Dermis blood vessel endothelial cell (primary cell): ENCODE results near the gene SLC8A1. TPM values are rescaled to one million over a fixed set of nuclear protein-coding genes. Genes with fewer than 3 reads are reported as not detected.

Experiments used
- DNase-seq: peaks from one replicate; pipeline ENCODE4 v3.0.0; 2010
- total RNA-seq: library from RNA; depleted of rRNA; stranded (reverse); fragments of >200 nt; gene quantifications from 2 replicates; pipeline ENCODE4 v1.2.3, GENCODE V29; 2014

Gene SLC8A1
- total RNA-seq, 1 donor from 2014 or later, result 1.5 TPM

- no peak for DNase-seq
These were observed 5.9 kb upstream of the SLC8A1 start for GRCh38 chr2:40457837-40458236.

DNA sequence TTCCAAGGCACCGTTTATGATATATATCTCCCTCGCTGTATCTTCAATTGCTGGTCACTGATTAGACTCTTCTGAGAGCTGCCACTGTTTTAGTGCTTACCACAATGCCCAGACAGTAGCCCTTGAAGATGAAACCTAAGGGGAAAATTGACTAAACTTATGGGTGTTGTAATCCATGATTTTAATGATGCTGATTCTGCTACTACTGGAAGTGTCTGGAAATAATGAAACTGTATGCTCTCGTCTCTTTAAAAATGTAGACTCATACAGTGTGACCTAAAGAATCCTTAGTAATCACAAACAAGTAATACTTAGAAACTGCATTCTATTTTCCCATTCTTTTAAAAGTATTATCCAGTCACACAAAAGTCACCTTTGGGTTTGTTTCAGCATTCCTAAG, 5.5 kb upstream of the SLC8A1 start:
- DNase-seq, result no peak

DNA sequence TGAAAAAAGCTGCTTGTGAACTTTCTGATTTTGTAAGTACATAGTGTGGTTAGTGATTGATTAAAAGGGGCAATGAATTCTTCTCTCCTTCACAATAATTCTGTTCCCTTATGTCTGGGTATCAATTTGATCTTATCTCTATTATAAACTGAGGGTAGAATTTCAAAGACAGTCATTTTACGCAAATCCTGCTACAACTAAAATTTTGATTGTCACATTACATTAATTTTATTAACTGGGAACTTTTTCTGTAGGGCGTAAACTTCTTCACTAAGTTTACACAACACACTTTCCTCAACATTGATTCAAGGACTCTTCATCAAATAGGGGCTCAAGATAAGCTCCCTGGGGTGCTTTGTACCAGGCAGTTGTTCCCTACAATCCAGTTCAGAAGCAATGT, 5.0 kb upstream of the SLC8A1 start:
- no peak for DNase-seq

- DNase-seq, result no peak
These were observed 3.8 kb upstream of the SLC8A1 start for GRCh38 chr2:40455661-40456060.

DNA sequence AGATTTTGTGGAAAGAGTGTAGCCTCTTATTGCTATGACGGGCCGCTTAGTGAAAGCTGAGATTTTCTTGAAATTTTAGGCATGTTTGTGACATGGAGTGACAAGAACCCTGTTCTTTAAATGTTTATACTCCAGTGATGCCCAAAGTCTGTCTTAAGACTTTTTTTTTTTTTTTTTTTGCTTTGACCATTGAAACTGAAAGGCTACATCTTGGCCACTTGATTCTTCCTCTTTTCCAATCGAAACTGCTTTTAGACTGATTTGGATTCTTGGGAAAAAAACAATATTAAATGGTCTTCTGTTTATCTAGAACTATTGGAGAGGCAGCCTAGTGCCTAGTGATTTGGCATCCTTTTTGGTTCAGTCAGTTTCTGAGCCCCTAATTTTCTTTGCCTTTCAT, 2.4 kb upstream of the SLC8A1 start:
- no peak for DNase-seq

- no peak for DNase-seq
These were observed 896 bp upstream of the SLC8A1 start for GRCh38 chr2:40452786-40453185.

DNA sequence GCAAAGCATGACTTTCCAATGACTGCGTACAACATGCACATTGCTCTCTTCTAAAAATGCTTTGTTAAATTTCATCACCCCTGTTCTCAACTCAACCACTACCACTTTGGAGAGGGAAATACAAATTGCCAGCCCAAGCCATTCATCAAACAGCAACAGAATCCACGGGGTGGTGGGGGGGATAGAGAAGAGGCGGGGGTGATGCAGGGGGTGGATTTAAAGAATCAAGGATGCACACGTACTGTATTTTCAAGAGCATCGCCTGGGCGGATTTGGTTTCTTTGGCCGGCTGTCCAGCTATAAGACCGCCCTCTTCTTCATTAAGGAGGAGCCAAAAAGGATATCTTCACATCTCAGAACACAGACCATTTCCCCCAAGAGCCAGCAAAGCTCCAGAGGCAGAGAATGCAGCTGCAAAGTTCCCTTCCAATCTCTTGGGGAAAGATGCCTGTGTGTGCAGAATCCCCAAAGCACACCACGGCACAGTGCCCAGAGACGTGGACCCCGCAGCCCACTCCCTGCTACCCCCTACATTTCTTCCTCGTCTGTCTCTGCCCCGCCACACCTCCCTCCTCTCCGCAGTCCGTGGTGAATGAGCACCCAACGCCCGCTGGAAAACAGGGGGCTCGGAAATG, 977 bp downstream of the SLC8A1 start:
- peak; percentile 19 for DNase-seq

GRCh38 chr2:40450066-40450795, 1.7 kb downstream of the SLC8A1 start:
- peak; percentile 1 for DNase-seq

GRCh38 chr2:40448476-40449079, 3.3 kb downstream of the SLC8A1 start:
- peak; percentile 57 for DNase-seq

GRCh38 chr2:40445467-40445866, 6.4 kb downstream of the SLC8A1 start:
- DNase-seq, result no peak

DNA sequence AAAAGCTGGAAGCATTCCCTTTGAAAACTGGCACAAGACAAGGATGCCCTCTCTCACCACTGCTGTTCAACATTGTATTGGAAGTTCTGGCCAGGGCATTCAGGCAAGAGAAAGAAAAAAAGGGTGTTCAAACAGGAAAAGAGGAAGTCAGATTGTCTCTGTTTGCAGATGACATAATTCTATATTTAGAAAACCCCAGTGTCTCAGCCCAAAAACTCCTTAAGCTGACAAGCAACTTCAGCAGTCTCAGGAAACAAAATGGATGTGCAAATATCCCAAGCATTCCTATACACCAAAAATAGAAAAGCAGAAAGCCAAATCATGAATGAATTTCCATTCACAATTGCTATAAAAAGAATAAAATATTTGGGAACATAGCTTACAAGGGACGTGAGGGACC, 11.1 kb downstream of the SLC8A1 start:
- no peak for DNase-seq

GRCh38 chr2:40439473-40439872, 12.4 kb downstream of the SLC8A1 start:
- no peak for DNase-seq

- no peak for DNase-seq
These were observed 15.8 kb downstream of the SLC8A1 start for GRCh38 chr2:40436093-40436475.

DNA sequence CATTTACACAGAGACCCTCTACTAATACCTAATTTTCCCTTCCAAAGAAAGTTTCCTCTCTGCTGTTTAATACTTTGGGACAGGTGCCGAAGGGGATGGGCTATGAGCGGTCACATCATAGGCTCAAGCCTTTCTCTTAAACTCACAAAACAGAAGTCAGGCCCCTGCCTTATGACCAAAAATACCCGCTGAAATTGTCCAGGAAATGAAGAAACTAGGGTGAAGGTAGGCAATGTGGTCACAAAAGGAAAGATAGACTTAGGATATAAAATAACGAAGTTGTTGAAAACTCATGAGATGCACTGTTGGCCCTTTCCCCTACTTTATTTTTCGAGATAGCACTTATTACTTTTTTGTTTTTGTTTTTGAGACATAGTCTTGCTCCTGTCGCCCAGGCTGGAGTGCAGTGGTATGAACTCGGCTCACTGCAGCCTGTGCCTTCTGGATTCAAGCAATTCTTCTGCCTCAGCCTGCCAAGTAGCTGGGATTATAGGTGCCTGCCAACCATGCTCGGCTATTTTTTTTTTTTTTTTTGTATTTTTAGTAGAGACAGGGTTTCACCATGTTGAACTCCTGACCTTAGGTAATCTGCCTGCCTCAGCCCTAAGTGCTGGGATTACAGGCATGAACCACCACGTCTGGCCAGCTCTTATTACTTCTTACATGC, 16.3 kb downstream of the SLC8A1 start:
- no peak for DNase-seq

- DNase-seq, result peak; percentile 95
These were observed 17.1 kb downstream of the SLC8A1 start for GRCh38 chr2:40434731-40435271.

GRCh38 chr2:40433736-40434135, 18.2 kb downstream of the SLC8A1 start:
- no peak for DNase-seq

GRCh38 chr2:40432921-40433483, 18.9 kb downstream of the SLC8A1 start:
- no peak for DNase-seq

DNA sequence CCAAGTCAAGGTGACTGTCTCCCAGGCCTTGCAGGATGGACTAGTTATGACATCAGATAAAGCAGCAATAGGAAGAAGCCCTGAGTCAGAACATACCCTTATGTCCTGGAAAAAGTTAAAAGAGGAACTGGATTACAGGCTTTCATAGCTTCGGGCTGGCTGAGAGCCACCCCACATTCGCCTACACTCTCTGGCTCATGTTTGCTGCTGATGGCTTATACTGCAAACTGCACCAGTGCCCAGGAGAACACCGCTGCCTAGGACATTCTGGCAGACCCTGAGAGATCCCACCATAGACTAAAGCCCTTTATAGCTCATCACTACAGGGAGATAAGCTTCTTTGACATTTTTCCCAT, 20.3 kb downstream of the SLC8A1 start:
- DNase-seq, result peak; percentile 46

- no peak for DNase-seq
These were observed 20.9 kb downstream of the SLC8A1 start for GRCh38 chr2:40430776-40431599.

GRCh38 chr2:40428439-40428838, 23.5 kb downstream of the SLC8A1 start:
- no peak for DNase-seq

DNA sequence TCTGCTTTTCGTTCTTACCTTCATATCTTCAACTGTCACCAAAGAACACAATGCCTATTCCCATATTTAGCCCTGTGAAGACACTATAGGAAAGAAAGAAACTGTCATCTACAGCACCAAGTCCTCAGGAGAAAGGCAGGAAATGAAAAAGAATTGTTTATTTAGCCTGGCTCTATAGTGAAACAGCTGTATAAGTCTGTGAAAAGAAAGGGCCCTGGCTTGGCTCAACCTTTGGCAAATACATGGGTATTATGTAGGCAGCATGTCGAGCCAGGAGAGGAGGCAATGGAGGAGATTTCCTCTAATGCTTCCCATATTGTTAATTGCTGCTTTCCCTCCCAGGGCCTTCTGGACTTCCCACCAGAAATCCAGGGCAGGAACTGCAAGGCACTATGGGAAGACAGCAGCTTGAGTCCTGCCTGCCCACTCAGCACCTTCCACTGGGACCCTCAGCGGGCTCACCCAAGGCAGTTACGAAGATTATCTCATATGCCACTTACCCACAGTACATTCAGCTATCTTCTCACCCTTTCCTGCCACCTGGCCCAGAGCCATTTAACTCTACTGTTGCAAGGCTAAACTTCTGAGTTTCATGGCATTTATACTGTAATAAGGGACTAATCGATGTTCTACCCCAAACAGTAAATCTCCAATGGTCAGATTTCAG, 30.1 kb downstream of the SLC8A1 start:
- DNase-seq, result peak; percentile 36

DNA sequence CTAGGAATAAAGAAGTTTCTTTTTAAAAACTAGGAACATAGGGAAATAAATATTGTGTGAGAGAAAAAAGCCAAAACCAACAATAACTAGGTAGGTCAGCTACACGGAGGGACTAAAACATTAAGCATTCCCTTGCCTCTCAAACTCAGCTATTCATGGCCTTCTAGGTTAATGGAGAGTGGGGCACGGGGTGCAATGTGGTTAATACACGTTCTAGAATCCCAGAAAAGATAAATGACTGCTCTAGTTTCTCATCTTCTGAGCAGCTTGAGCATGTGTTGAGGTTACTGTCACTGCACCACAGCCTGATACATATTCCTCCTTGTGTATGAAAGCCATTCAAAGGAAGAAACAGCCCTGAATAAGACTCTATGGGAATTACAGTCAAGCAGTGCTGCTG, 31.4 kb downstream of the SLC8A1 start:
- DNase-seq, result no peak
